HepG2 (cell line): ENCODE data around the gene SIGLEC1. TPM values are rescaled to one million over a fixed set of nuclear protein-coding genes. Genes with fewer than 3 reads are reported as not detected.
A peak's percentile ranks its signal among the peaks of the same experiment; 100 is the strongest.

Source experiments
- GABPA ChIP-seq, 2 experiments: IDR thresholded peaks; 2 replicates each; pipeline ENCODE4 v1.6.1; 2011 to 2016; ENCODE audit warnings: low read depth in 2 of 2, low read length in 1 of 2, missing biosample characterization in 1 of 2, missing genetic modification characterization in 1 of 2
- GABPB1 ChIP-seq: IDR thresholded peaks from 2 replicates; pipeline ENCODE4 v1.6.1; 2016; ENCODE audit warnings: mild to moderate bottlenecking, missing genetic modification reagents, moderate library complexity, missing compliant biosample characterization
- HOXA5 ChIP-seq: sonication (generic); formaldehyde crosslinking; IDR thresholded peaks from 2 replicates; pipeline ENCODE4 v1.4.0; 2020; ENCODE audit warnings: missing genetic modification reagents
- JUNB ChIP-seq: sonication (generic); formaldehyde crosslinking; IDR thresholded peaks from 2 replicates; pipeline ENCODE4 v1.8.0; 2022; ENCODE audit warnings: missing genetic modification reagents, mild to moderate bottlenecking, borderline replicate concordance
- POLR2AphosphoS5 ChIP-seq: IDR thresholded peaks from 2 replicates; pipeline ENCODE4 v1.6.1; 2012; ENCODE audit warnings: low read depth, low read length
- RAD21 ChIP-seq: fragments of 450-650 bp; formaldehyde crosslinking; IDR thresholded peaks from 2 replicates; pipeline ENCODE4 v1.5.0; 2020; ENCODE audit warnings: mild to moderate bottlenecking
- RELA ChIP-seq: sonication (generic); formaldehyde crosslinking; IDR thresholded peaks from 2 replicates; pipeline ENCODE4 v1.4.0; 2020; ENCODE audit warnings: missing genetic modification reagents
- SAFB2 ChIP-seq: sonication (generic); formaldehyde crosslinking; IDR thresholded peaks from 2 replicates; pipeline ENCODE4 v1.5.1; 2020; ENCODE audit warnings: missing genetic modification reagents, low read depth, mild to moderate bottlenecking, borderline replicate concordance
- ZBTB42 ChIP-seq: sonication (generic); formaldehyde crosslinking; IDR thresholded peaks from 2 replicates; pipeline ENCODE4 v1.5.0; 2020; ENCODE audit warnings: mild to moderate bottlenecking, missing genetic modification reagents
- ZBTB7B ChIP-seq: sonication (generic); formaldehyde crosslinking; IDR thresholded peaks from 2 replicates; pipeline ENCODE4 v1.4.0; 2020; ENCODE audit warnings: missing genetic modification reagents
- ZFP36L1 ChIP-seq: sonication (generic); formaldehyde crosslinking; IDR thresholded peaks from 2 replicates; pipeline ENCODE4 v1.8.0; 2022; ENCODE audit warnings: mild to moderate bottlenecking, missing genetic modification reagents, moderate library complexity
- ZNF160 ChIP-seq: sonication (generic); formaldehyde crosslinking; IDR thresholded peaks from 2 replicates; pipeline ENCODE4 v1.8.0; 2022; ENCODE audit warnings: mild to moderate bottlenecking, inconsistent platforms, missing genetic modification reagents
- ZNF331 ChIP-seq: sonication (generic); formaldehyde crosslinking; IDR thresholded peaks from 2 replicates; pipeline ENCODE4 v1.4.0; 2020; ENCODE audit warnings: missing genetic modification reagents
- polyA plus RNA-seq, 8 experiments: library from polyadenylated mRNA; depleted of rRNA in 3 of 8; stranded (reverse) in 7 of 8; unstranded in 1 of 8; fragments of >200 nt; fragmentation: Illumina TruSeq in 4 of 8; extraction: Trizol in 4 of 8; gene quantifications; 2 replicates each; pipeline versions ENCODE4 v1.2.1 to v1.2.3, GENCODE V29; 2011 to 2016; ENCODE audit warnings: low read depth in 4 of 8, missing spikeins in 1 of 8, mixed read lengths in 1 of 8; ENCODE audit not compliant: insufficient read depth in 1 of 8
- total RNA-seq, 5 experiments: library from RNA; depleted of rRNA; stranded (reverse); fragments of >200 nt; fragmentation: Illumina TruSeq; extraction: Trizol; gene quantifications; 2 replicates each; pipeline ENCODE4 v1.2.3, GENCODE V29; 2016; ENCODE audit warnings: low read depth in 1 of 5
- TF ChIP-seq, protein P1 (sequence below), 2 experiments: sonication (generic) in 1 of 2; formaldehyde crosslinking in 1 of 2; IDR thresholded peaks; 2 replicates each; pipeline versions ENCODE4 v1.5.1 to v1.6.1; 2011 to 2020; ENCODE audit warnings: borderline replicate concordance in 1 of 2, low read depth in 1 of 2, low read length in 1 of 2, mild to moderate bottlenecking in 1 of 2, missing genetic modification reagents in 1 of 2, moderate library complexity in 1 of 2
- TF ChIP-seq, protein P2 (sequence below): sonication (generic); formaldehyde crosslinking; IDR thresholded peaks from 2 replicates; pipeline ENCODE4 v1.9.0; 2021; ENCODE audit warnings: missing genetic modification reagents, borderline replicate concordance
- TF ChIP-seq, protein P3 (sequence below): sonication (generic); formaldehyde crosslinking; IDR thresholded peaks from 2 replicates; pipeline ENCODE4 v1.4.0; 2020; ENCODE audit warnings: mild to moderate bottlenecking, missing genetic modification reagents
- TF ChIP-seq, protein P4 (sequence below): sonication (generic); formaldehyde crosslinking; IDR thresholded peaks from 2 replicates; pipeline ENCODE4 v1.4.0; 2020; ENCODE audit warnings: missing genetic modification reagents, borderline replicate concordance

SIGLEC1 gene
- total and polyA plus RNA-seq, 2 of the 13 experiments (the other 11 are each of a cell fraction or from before 2014, with no cell fraction given) = 0.01 TPM; not detected in 1

DNA sequence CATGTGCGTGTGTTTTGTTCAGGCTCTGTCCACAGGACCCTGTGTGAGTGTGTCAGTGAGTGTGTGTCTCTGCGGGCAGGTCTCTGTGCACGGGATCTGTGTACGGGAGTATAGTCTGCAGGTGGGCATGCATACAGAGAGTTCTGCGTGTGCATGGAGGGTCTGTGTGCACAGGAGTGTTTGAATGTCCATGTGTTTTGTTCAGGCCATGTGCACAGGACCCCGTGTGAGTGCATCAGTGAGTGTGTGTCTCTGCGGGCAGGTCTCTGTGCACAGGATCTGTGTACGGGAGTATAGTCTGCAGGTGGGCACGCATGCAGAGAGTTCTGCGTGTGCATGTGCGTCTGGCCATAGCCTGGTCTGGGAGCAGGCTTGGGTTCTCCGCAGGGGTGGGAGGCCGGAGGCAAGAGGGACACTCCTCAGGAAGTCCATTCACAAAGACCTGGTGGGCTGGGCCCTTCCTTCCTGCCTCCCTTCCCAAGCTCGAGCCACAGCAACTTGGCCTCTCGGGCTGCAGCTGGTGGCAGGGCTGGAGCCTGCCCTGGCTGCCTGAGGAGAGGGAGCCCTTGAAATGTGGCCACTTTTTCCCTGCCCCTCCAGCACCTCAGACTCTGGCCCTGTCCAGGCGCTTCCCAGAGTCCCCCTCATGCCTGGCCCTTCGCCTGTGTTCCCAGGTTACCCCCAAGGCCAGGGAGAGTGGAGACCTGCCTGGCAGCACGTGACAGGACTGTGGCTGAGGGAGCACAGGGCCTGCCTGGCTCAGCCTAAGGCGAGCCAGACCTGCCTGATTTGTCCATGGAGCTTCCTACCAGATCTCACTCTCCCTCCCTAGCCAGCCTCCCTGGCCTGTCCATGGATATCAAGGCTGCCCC lies 26.9 kb upstream of the SIGLEC1 start (continued):
- TF ChIP-seq, protein P1, sequence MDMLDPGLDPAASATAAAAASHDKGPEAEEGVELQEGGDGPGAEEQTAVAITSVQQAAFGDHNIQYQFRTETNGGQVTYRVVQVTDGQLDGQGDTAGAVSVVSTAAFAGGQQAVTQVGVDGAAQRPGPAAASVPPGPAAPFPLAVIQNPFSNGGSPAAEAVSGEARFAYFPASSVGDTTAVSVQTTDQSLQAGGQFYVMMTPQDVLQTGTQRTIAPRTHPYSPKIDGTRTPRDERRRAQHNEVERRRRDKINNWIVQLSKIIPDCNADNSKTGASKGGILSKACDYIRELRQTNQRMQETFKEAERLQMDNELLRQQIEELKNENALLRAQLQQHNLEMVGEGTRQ (IDR thresholded peaks at IDR 0.05; ENCODE audit: low read depth, low read length) = peak; percentile 81
- TF ChIP-seq, protein P1 (CRISPR knock-in tag; IDR thresholded peaks at IDR 0.05; ENCODE audit: borderline replicate concordance) = peak; percentile 91; the same call in 1 of the 2 replicates
- TF ChIP-seq ZBTB7B (CRISPR knock-in tag) (no peak), GABPA (IDR thresholded peaks at IDR 0.05; ENCODE audit: low read depth, low read length) (no peak), GABPA (CRISPR knock-in tag; IDR thresholded peaks at IDR 0.05; ENCODE audit: low read depth) (no peak), SAFB2 (CRISPR knock-in tag) (no peak), ZFP36L1 (CRISPR knock-in tag) (no peak), JUNB (CRISPR knock-in tag) (no peak), ZBTB42 (CRISPR knock-in tag) (peak; percentile 64; the same call in 1 of the 2 replicates), GABPB1 (CRISPR knock-in tag) (peak; percentile 42; the same call in 1 of the 2 replicates), RELA (CRISPR knock-in tag) (no peak), HOXA5 (no peak), RAD21 (no peak), ZNF160 (no peak), ZNF331 (0 out of 2 replicates have a peak, but pooled peaks have one; percentile 60), POLR2AphosphoS5 (no peak)
- TF ChIP-seq, protein P2, sequence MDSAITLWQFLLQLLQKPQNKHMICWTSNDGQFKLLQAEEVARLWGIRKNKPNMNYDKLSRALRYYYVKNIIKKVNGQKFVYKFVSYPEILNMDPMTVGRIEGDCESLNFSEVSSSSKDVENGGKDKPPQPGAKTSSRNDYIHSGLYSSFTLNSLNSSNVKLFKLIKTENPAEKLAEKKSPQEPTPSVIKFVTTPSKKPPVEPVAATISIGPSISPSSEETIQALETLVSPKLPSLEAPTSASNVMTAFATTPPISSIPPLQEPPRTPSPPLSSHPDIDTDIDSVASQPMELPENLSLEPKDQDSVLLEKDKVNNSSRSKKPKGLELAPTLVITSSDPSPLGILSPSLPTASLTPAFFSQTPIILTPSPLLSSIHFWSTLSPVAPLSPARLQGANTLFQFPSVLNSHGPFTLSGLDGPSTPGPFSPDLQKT (CRISPR knock-in tag) = no peak
- TF ChIP-seq, protein P3, sequence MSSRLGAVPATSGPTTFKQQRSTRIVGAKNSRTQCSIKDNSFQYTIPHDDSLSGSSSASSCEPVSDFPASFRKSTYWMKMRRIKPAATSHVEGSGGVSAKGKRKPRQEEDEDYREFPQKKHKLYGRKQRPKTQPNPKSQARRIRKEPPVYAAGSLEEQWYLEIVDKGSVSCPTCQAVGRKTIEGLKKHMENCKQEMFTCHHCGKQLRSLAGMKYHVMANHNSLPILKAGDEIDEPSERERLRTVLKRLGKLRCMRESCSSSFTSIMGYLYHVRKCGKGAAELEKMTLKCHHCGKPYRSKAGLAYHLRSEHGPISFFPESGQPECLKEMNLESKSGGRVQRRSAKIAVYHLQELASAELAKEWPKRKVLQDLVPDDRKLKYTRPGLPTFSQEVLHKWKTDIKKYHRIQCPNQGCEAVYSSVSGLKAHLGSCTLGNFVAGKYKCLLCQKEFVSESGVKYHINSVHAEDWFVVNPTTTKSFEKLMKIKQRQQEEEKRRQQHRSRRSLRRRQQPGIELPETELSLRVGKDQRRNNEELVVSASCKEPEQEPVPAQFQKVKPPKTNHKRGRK (CRISPR knock-in tag) = no peak
- TF ChIP-seq, protein P4, sequence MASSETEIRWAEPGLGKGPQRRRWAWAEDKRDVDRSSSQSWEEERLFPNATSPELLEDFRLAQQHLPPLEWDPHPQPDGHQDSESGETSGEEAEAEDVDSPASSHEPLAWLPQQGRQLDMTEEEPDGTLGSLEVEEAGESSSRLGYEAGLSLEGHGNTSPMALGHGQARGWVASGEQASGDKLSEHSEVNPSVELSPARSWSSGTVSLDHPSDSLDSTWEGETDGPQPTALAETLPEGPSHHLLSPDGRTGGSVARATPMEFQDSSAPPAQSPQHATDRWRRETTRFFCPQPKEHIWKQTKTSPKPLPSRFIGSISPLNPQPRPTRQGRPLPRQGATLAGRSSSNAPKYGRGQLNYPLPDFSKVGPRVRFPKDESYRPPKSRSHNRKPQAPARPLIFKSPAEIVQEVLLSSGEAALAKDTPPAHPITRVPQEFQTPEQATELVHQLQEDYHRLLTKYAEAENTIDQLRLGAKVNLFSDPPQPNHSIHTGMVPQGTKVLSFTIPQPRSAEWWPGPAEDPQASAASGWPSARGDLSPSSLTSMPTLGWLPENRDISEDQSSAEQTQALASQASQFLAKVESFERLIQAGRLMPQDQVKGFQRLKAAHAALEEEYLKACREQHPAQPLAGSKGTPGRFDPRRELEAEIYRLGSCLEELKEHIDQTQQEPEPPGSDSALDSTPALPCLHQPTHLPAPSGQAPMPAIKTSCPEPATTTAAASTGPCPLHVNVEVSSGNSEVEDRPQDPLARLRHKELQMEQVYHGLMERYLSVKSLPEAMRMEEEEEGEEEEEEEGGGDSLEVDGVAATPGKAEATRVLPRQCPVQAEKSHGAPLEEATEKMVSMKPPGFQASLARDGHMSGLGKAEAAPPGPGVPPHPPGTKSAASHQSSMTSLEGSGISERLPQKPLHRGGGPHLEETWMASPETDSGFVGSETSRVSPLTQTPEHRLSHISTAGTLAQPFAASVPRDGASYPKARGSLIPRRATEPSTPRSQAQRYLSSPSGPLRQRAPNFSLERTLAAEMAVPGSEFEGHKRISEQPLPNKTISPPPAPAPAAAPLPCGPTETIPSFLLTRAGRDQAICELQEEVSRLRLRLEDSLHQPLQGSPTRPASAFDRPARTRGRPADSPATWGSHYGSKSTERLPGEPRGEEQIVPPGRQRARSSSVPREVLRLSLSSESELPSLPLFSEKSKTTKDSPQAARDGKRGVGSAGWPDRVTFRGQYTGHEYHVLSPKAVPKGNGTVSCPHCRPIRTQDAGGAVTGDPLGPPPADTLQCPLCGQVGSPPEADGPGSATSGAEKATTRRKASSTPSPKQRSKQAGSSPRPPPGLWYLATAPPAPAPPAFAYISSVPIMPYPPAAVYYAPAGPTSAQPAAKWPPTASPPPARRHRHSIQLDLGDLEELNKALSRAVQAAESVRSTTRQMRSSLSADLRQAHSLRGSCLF (CRISPR knock-in tag) = no peak
